Measurements from ENCODE around the gene CLIP2.

DNA sequence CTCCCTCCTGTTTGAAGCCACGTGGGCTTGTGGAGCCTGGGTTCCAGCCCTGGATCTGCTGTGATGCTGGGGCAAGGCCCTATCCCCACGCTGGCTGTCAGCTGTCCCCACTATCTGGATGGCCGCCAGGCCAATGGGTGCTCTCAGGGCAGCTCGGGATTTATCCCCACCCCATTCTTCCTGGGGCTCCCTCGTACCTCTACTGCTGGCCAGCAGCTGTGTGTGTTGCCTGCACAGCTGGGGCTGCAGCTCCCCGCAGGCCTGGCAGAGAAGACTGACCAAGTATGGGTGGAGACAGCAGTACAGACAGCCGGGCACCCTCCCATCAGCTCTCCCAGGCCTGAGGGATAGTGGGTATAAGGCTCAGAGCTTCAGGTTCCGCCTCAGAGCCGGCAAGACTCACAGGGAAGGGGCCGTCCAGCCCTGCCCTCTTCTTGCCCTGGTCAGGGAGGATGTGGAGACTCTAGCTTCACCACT is 13.6 kb downstream of the CLIP2 start:
- TF ChIP-seq, protein P1, sequence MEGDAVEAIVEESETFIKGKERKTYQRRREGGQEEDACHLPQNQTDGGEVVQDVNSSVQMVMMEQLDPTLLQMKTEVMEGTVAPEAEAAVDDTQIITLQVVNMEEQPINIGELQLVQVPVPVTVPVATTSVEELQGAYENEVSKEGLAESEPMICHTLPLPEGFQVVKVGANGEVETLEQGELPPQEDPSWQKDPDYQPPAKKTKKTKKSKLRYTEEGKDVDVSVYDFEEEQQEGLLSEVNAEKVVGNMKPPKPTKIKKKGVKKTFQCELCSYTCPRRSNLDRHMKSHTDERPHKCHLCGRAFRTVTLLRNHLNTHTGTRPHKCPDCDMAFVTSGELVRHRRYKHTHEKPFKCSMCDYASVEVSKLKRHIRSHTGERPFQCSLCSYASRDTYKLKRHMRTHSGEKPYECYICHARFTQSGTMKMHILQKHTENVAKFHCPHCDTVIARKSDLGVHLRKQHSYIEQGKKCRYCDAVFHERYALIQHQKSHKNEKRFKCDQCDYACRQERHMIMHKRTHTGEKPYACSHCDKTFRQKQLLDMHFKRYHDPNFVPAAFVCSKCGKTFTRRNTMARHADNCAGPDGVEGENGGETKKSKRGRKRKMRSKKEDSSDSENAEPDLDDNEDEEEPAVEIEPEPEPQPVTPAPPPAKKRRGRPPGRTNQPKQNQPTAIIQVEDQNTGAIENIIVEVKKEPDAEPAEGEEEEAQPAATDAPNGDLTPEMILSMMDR (IDR thresholded peaks at IDR 0.05) = no peak
- TF ChIP-seq POLR2AphosphoS5 (IDR thresholded peaks at IDR 0.05; ENCODE audit: low read depth, low read length) (no peak), SIN3A (IDR thresholded peaks at IDR 0.05; ENCODE audit: borderline replicate concordance, insufficient read depth, low read depth, low read length) (no peak)
- TF ChIP-seq, protein P2, sequence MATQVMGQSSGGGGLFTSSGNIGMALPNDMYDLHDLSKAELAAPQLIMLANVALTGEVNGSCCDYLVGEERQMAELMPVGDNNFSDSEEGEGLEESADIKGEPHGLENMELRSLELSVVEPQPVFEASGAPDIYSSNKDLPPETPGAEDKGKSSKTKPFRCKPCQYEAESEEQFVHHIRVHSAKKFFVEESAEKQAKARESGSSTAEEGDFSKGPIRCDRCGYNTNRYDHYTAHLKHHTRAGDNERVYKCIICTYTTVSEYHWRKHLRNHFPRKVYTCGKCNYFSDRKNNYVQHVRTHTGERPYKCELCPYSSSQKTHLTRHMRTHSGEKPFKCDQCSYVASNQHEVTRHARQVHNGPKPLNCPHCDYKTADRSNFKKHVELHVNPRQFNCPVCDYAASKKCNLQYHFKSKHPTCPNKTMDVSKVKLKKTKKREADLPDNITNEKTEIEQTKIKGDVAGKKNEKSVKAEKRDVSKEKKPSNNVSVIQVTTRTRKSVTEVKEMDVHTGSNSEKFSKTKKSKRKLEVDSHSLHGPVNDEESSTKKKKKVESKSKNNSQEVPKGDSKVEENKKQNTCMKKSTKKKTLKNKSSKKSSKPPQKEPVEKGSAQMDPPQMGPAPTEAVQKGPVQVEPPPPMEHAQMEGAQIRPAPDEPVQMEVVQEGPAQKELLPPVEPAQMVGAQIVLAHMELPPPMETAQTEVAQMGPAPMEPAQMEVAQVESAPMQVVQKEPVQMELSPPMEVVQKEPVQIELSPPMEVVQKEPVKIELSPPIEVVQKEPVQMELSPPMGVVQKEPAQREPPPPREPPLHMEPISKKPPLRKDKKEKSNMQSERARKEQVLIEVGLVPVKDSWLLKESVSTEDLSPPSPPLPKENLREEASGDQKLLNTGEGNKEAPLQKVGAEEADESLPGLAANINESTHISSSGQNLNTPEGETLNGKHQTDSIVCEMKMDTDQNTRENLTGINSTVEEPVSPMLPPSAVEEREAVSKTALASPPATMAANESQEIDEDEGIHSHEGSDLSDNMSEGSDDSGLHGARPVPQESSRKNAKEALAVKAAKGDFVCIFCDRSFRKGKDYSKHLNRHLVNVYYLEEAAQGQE (IDR thresholded peaks at IDR 0.05; ENCODE audit: insufficient read depth in 1 of 2, low read depth in 2 of 2, low read length in 1 of 2) = no peak

Data from Panc1 (cell line).